HAP-1 (cell line): Measurements from ENCODE around the gene VRK2.
"Not testable (repeated sequence)": the region's sequence is repeated elsewhere in the genome, so short reads cannot be mapped to it uniquely, and the experiment has no call there.

Source experiments
- DNase-seq, 2 experiments: peaks; one replicate each; pipeline ENCODE4 v3.0.0-alpha.2; 2016 to 2020; ENCODE audit warnings: low spot score in 2 of 2
- H3K27me3 ChIP-seq: fragments of 250-450 bp; sonication (Bioruptor Pico); 2 replicates; pipeline ENCODE4 v1.5.1; 2020; ENCODE audit warnings: low read depth, mild to moderate bottlenecking, moderate library complexity
- H3K36me3 ChIP-seq: fragments of 250-450 bp; sonication (Bioruptor Pico); replicated peaks from 2 replicates; pipeline ENCODE4 v1.5.1; 2020; ENCODE audit warnings: mild to moderate bottlenecking
- H3K4me1 ChIP-seq: fragments of 250-450 bp; sonication (Bioruptor Pico); 2 replicates; pipeline ENCODE4 v1.5.1; 2020; ENCODE audit warnings: mild to moderate bottlenecking
- H3K4me3 ChIP-seq: fragments of 250-450 bp; sonication (Bioruptor Pico); 2 replicates; pipeline ENCODE4 v1.5.1; 2020; ENCODE audit warnings: mild to moderate bottlenecking, moderate library complexity
- H3K9me3 ChIP-seq: fragments of 250-450 bp; sonication (Bioruptor Pico); 2 replicates; pipeline ENCODE4 v1.5.1; 2020; ENCODE audit warnings: mild to moderate bottlenecking, moderate library complexity
- in situ Hi-C: fragments of 300-500 bp; cut with MboI; formaldehyde crosslinking; loops from 3 replicates; pipeline ENCODE4 v1.14.3; 2020; ENCODE audit warnings: low sequenced_read_pairs, inconsistent platforms, mixed read lengths

The VRK2 gene

GRCh38 chr2:58177187-58177586, 130.6 kb downstream of the VRK2 start:
- H3K9me3 ChIP-seq, in situ Hi-C loops, H3K36me3 ChIP-seq, H3K27me3 ChIP-seq, H3K4me3 ChIP-seq, DNase-seq, H3K4me1 ChIP-seq: not testable (repeated sequence)

- H3K27me3 ChIP-seq, H3K4me3 ChIP-seq, in situ Hi-C loops, DNase-seq, H3K4me1 ChIP-seq, H3K9me3 ChIP-seq, H3K36me3 ChIP-seq: not testable (repeated sequence)
These were observed 133.6 kb downstream of the VRK2 start for GRCh38 chr2:58180175-58180574.

- no peak for DNase-seq
- Histone ChIP-seq H3K9me3 (no peaks in the 10 kb centered on the region), H3K36me3 (no peaks in the 10 kb centered on the region; the same call in 1 of the 2 replicates), H3K27me3 (no peaks in the 10 kb centered on the region), H3K4me3 (no peak overlapping the region), H3K4me1 (peaks cover 3% of the 10 kb centered on the region; the same call in 1 of the 2 replicates)
- in situ Hi-C loops = no loop called here
These were observed 134.0 kb downstream of the VRK2 start for GRCh38 chr2:58180635-58181034.

GRCh38 chr2:58182527-58182926, 135.9 kb downstream of the VRK2 start:
- DNase-seq = no peak
- H3K9me3 ChIP-seq = no peaks in the 10 kb centered on the region

GRCh38 chr2:58186501-58186900, 139.9 kb downstream of the VRK2 start:
- H3K36me3 ChIP-seq = no peaks in the 10 kb centered on the region; the same call in 1 of the 2 replicates
- peaks cover 3% of the 10 kb centered on the region; the same call in 1 of the 2 replicates for H3K4me1 ChIP-seq
- no peaks in the 10 kb centered on the region for H3K9me3 ChIP-seq
- in situ Hi-C loops = no loop called here
- H3K27me3 ChIP-seq = no peaks in the 10 kb centered on the region
- no peak overlapping the region for H3K4me3 ChIP-seq
- no peak for DNase-seq

More at GRCh38 chr2:58182527-58182926, 135.9 kb downstream of the VRK2 start:
- Histone ChIP-seq H3K4me3 (no peak overlapping the region), H3K4me1 (peaks cover 3% of the 10 kb centered on the region; the same call in 1 of the 2 replicates), H3K36me3 (no peaks in the 10 kb centered on the region; the same call in 1 of the 2 replicates), H3K27me3 (no peaks in the 10 kb centered on the region)
- in situ Hi-C loops = no loop called here

GRCh38 chr2:58187022-58187421, 140.4 kb downstream of the VRK2 start:
- H3K9me3 ChIP-seq, H3K36me3 ChIP-seq, DNase-seq, in situ Hi-C loops, H3K27me3 ChIP-seq, H3K4me3 ChIP-seq, H3K4me1 ChIP-seq: not testable (repeated sequence)

- Histone ChIP-seq H3K9me3 (no peaks in the 10 kb centered on the region), H3K27me3 (no peaks in the 10 kb centered on the region), H3K4me1 (no peaks in the 10 kb centered on the region; the same call in 1 of the 2 replicates), H3K36me3 (no peaks in the 10 kb centered on the region; the same call in 1 of the 2 replicates), H3K4me3 (no peak overlapping the region)
- DNase-seq = no peak
- in situ Hi-C loops = no loop called here
These were observed 147.9 kb downstream of the VRK2 start for GRCh38 chr2:58194458-58194857.

- Histone ChIP-seq H3K9me3 (no peaks in the 10 kb centered on the region), H3K4me3 (no peak overlapping the region), H3K27me3 (no peaks in the 10 kb centered on the region), H3K4me1 (no peaks in the 10 kb centered on the region; the same call in 1 of the 2 replicates), H3K36me3 (no peaks in the 10 kb centered on the region; the same call in 1 of the 2 replicates)
- DNase-seq = no peak
- in situ Hi-C loops = no loop called here
These were observed 149.1 kb downstream of the VRK2 start for GRCh38 chr2:58195662-58196061.

- DNase-seq = no peak
- in situ Hi-C loops = no loop called here
- H3K4me1 ChIP-seq = no peaks in the 10 kb centered on the region; the same call in 1 of the 2 replicates
- H3K27me3 ChIP-seq = no peaks in the 10 kb centered on the region
- H3K36me3 ChIP-seq = no peaks in the 10 kb centered on the region; the same call in 1 of the 2 replicates
- no peak overlapping the region for H3K4me3 ChIP-seq
- no peaks in the 10 kb centered on the region for H3K9me3 ChIP-seq
These were observed 151.3 kb downstream of the VRK2 start for GRCh38 chr2:58197894-58198293.

GRCh38 chr2:58202404-58202803, 155.8 kb downstream of the VRK2 start:
- Histone ChIP-seq H3K4me1 (peaks cover 1% of the 10 kb centered on the region; the same call in 1 of the 2 replicates), H3K4me3 (no peak overlapping the region), H3K9me3 (no peaks in the 10 kb centered on the region), H3K27me3 (no peaks in the 10 kb centered on the region), H3K36me3 (no peaks in the 10 kb centered on the region; the same call in 1 of the 2 replicates)
- DNase-seq = no peak
- in situ Hi-C loops = no loop called here

- no peaks in the 10 kb centered on the region for H3K9me3 ChIP-seq
- H3K4me1 ChIP-seq = peaks cover 4% of the 10 kb centered on the region; the same call in 1 of the 2 replicates
- no peak for DNase-seq
- no peak overlapping the region for H3K4me3 ChIP-seq
- H3K27me3 ChIP-seq = no peaks in the 10 kb centered on the region
- in situ Hi-C loops = no loop called here
- H3K36me3 ChIP-seq = no peaks in the 10 kb centered on the region; the same call in 1 of the 2 replicates
These were observed 156.4 kb downstream of the VRK2 start for GRCh38 chr2:58203018-58203417.

GRCh38 chr2:58204195-58204959, 157.8 kb downstream of the VRK2 start:
- H3K4me3 ChIP-seq = no peak overlapping the region
- no peak for DNase-seq
- H3K4me1 ChIP-seq = peaks cover 4% of the 10 kb centered on the region; the same call in 1 of the 2 replicates
- no peaks in the 10 kb centered on the region; the same call in 1 of the 2 replicates for H3K36me3 ChIP-seq
- no peaks in the 10 kb centered on the region for H3K27me3 ChIP-seq
- no peaks in the 10 kb centered on the region for H3K9me3 ChIP-seq
- in situ Hi-C loops = no loop called here

GRCh38 chr2:58206785-58207184, 160.2 kb downstream of the VRK2 start:
- in situ Hi-C loops = no loop called here

GRCh38 chr2:58207189-58207588, 160.6 kb downstream of the VRK2 start:
- H3K36me3 ChIP-seq = peaks cover 5% of the 10 kb centered on the region; the same call in 1 of the 2 replicates
- peaks cover 4% of the 10 kb centered on the region; the same call in 1 of the 2 replicates for H3K4me1 ChIP-seq
- DNase-seq = no peak
- no peaks in the 10 kb centered on the region for H3K27me3 ChIP-seq
- no peaks in the 10 kb centered on the region for H3K9me3 ChIP-seq
- in situ Hi-C loops = no loop called here
- H3K4me3 ChIP-seq = no peak overlapping the region

More at GRCh38 chr2:58206785-58207184, 160.2 kb downstream of the VRK2 start:
- DNase-seq = no peak
- Histone ChIP-seq H3K36me3 (peaks cover 1% of the 10 kb centered on the region; the same call in 1 of the 2 replicates), H3K9me3 (no peaks in the 10 kb centered on the region), H3K4me3 (no peak overlapping the region), H3K27me3 (no peaks in the 10 kb centered on the region), H3K4me1 (peaks cover 4% of the 10 kb centered on the region; the same call in 1 of the 2 replicates)
